SK-N-SH (cell line): ENCODE measurements around the gene WHAMM. TPM values are rescaled to one million over a fixed set of nuclear protein-coding genes. Genes with fewer than 3 reads are reported as not detected.
A peak's percentile ranks its signal among the peaks of the same experiment; 100 is the strongest.

ENCODE experiments used
- CTCF ChIA-PET: fragments of 300-600, 350-600 bp; formaldehyde crosslinking; extraction: SDS; loops from one replicate; lab custom pipeline; 2021; lab: Yijun Ruan, JAX
- POLR2A ChIA-PET: fragments of 350-600 bp; sonication (Branson Sonifier 250); formaldehyde crosslinking; extraction: SDS; loops from one replicate; lab custom pipeline; 2020; ENCODE audit warnings: antibody characterized with exemption, inconsistent platforms; lab: Yijun Ruan, JAX
- DNase-seq: peaks from one replicate; pipeline ENCODE4 v3.0.0; 2012
- H2AFZ ChIP-seq: fragments of 200-600 bp; sonication (generic); 2 replicates; pipeline ENCODE4 v1.8.1; 2016; ENCODE audit warnings: antibody characterized with exemption, mild to moderate bottlenecking, low read depth
- H3F3A ChIP-seq: fragments of 200-600 bp; sonication (generic); replicated peaks from 2 replicates; pipeline ENCODE3; 2016; ENCODE audit warnings: antibody characterized with exemption, mild to moderate bottlenecking; ENCODE audit not compliant: insufficient read depth
- H3K27ac ChIP-seq, 2 experiments: fragments of 200-500 bp in 1 of 2; fragments of 200-600 bp in 1 of 2; sonication (Bioruptor generic) in 1 of 2; sonication (generic), shearing (Covaris generic) in 1 of 2; 2 replicates each; pipeline versions ENCODE4 v1.5.1 to v1.6.1; 2014 to 2016; ENCODE audit warnings: low read depth in 2 of 2, inconsistent platforms in 1 of 2, low read length in 1 of 2, mild to moderate bottlenecking in 1 of 2, mixed read lengths in 1 of 2
- H3K27me3 ChIP-seq: fragments of 200-600 bp; sonication (generic), shearing (Covaris generic); 2 replicates; pipeline ENCODE4 v1.6.1; 2016; ENCODE audit warnings: mixed run types; ENCODE audit not compliant: insufficient read depth
- H3K36me3 ChIP-seq, 2 experiments: fragments of 200-500 bp in 1 of 2; fragments of 200-600 bp in 1 of 2; sonication (Bioruptor generic) in 1 of 2; sonication (generic) in 1 of 2; replicated peaks in 1 of 2; 2 replicates each; pipeline versions ENCODE3 to v1.5.1; 2014 to 2016; ENCODE audit warnings: low read length in 1 of 2, mild to moderate bottlenecking in 1 of 2; ENCODE audit not compliant: insufficient read depth in 2 of 2, control insufficient read depth in 1 of 2
- H3K4me1 ChIP-seq, 2 experiments: fragments of 200-500 bp in 1 of 2; fragments of 200-600 bp in 1 of 2; sonication (Bioruptor generic) in 1 of 2; sonication (generic), shearing (Covaris generic) in 1 of 2; 2 replicates each; pipeline versions ENCODE4 v1.5.1 to v1.6.1; 2014 to 2016; ENCODE audit warnings: low read depth in 1 of 2, low read length in 1 of 2, mixed run types in 1 of 2; ENCODE audit not compliant: insufficient read depth in 2 of 2, control insufficient read depth in 1 of 2
- H3K4me2 ChIP-seq: fragments of 200-600 bp; sonication (generic), shearing (Covaris generic); 2 replicates; pipeline ENCODE4 v1.6.1; 2017; ENCODE audit warnings: mixed run types
- H3K4me3 ChIP-seq, 2 experiments: fragments of 200-500 bp in 1 of 2; fragments of 200-600 bp in 1 of 2; sonication (Bioruptor generic) in 1 of 2; sonication (generic), shearing (Covaris generic) in 1 of 2; 2 replicates each; pipeline versions ENCODE4 v1.5.1 to v1.8.1; 2014 to 2016; ENCODE audit warnings: low read depth in 2 of 2, inconsistent platforms in 1 of 2, low read length in 1 of 2, mild to moderate bottlenecking in 1 of 2, mixed read lengths in 1 of 2, moderate library complexity in 1 of 2
- H3K79me2 ChIP-seq: fragments of 200-600 bp; sonication (generic); 2 replicates; pipeline ENCODE4 v1.8.1; 2017; ENCODE audit warnings: mild to moderate bottlenecking; ENCODE audit not compliant: insufficient read depth
- H3K9ac ChIP-seq: fragments of 200-600 bp; sonication (generic); 2 replicates; pipeline ENCODE4 v1.6.1; 2017; ENCODE audit warnings: mixed run types
- H3K9me2 ChIP-seq: fragments of 200-600 bp; sonication (generic); 2 replicates; pipeline ENCODE4 v1.6.1; 2017; ENCODE audit warnings: mixed run types
- H3K9me3 ChIP-seq: fragments of 200-600 bp; sonication (generic); 2 replicates; pipeline ENCODE4 v1.6.1; 2017; ENCODE audit warnings: mixed run types, mild to moderate bottlenecking, moderate library complexity
- H4K20me1 ChIP-seq: fragments of 200-600 bp; sonication (generic); 2 replicates; pipeline ENCODE4 v1.6.1; 2017; ENCODE audit warnings: mild to moderate bottlenecking, mixed run types; ENCODE audit not compliant: insufficient read depth
- CHD2 ChIP-seq: fragments of 150-350 bp; IDR thresholded peaks from 2 replicates; pipeline ENCODE4 v1.6.1; 2018; ENCODE audit warnings: low read length; ENCODE audit not compliant: partially characterized antibody
- FOXJ3 ChIP-seq: sonication (generic); formaldehyde crosslinking; IDR thresholded peaks from 2 replicates; pipeline ENCODE4 v1.5.1; 2020; ENCODE audit warnings: mild to moderate bottlenecking, missing genetic modification reagents
- JUND ChIP-seq: IDR thresholded peaks from 2 replicates; pipeline ENCODE4 v1.4.0; 2012
- NFIC ChIP-seq: IDR thresholded peaks from 2 replicates; pipeline ENCODE4 v1.4.0; 2012; ENCODE audit warnings: borderline replicate concordance
- POLR2AphosphoS5 ChIP-seq: IDR thresholded peaks from 2 replicates; pipeline ENCODE4 v1.6.1; 2012; ENCODE audit warnings: low read depth, low read length
- RCOR1 ChIP-seq: fragments of 150-350 bp; IDR thresholded peaks from 2 replicates; pipeline ENCODE4 v1.6.1; 2017; ENCODE audit warnings: antibody characterized with exemption, low read length
- RFX5 ChIP-seq: IDR thresholded peaks from 2 replicates; pipeline ENCODE4 v1.6.1; 2012; ENCODE audit warnings: mild to moderate bottlenecking, improper control_type of control experiment, low read length
- RXRA ChIP-seq: IDR thresholded peaks from 2 replicates; pipeline ENCODE4 v1.4.0; 2012; ENCODE audit warnings: low read depth, mild to moderate bottlenecking, borderline replicate concordance
- SIN3A ChIP-seq: IDR thresholded peaks from 2 replicates; pipeline ENCODE4 v1.6.1; 2012; ENCODE audit warnings: low read depth, mild to moderate bottlenecking, low read length, moderate library complexity, borderline replicate concordance
- TAF1 ChIP-seq: IDR thresholded peaks from 2 replicates; pipeline ENCODE4 v1.6.1; 2012; ENCODE audit warnings: low read depth, mild to moderate bottlenecking, low read length, moderate library complexity, borderline replicate concordance
- YY1 ChIP-seq: IDR thresholded peaks from 2 replicates; pipeline ENCODE4 v1.4.0; 2012; ENCODE audit warnings: low read depth, mild to moderate bottlenecking
- WGBS: methylation state at CpG from one replicate; pipeline ENCODE4 v1.1.6; 2017; ENCODE audit warnings: low lambda C conversion rate; 5-methylcytosine and 5-hydroxymethylcytosine counted together
- polyA plus RNA-seq, 3 experiments: library from polyadenylated mRNA; depleted of rRNA; stranded (reverse); fragments of >200 nt; gene quantifications; 2 replicates each; pipeline ENCODE4 v1.2.3, GENCODE V29; 2012
- TF ChIP-seq, protein P1 (sequence below): fragments of 150-350 bp; IDR thresholded peaks from 2 replicates; pipeline ENCODE4 v1.6.1; 2016; ENCODE audit warnings: mild to moderate bottlenecking, low read depth, low read length
- TF ChIP-seq, protein P2 (sequence below): IDR thresholded peaks from 2 replicates; pipeline ENCODE4; 2012
- TF ChIP-seq, protein P3 (sequence below): IDR thresholded peaks from 2 replicates; pipeline ENCODE4 v1.6.1; 2012; ENCODE audit warnings: mild to moderate bottlenecking, low read depth, low read length, moderate library complexity
- TF ChIP-seq, protein P4 (sequence below): IDR thresholded peaks from 2 replicates; pipeline ENCODE4 v1.4.0; 2012; ENCODE audit warnings: low read depth, borderline replicate concordance
- TF ChIP-seq, protein P5 (sequence below): IDR thresholded peaks from 2 replicates; pipeline ENCODE4 v1.4.0; 2012; ENCODE audit warnings: low read depth, borderline replicate concordance

WHAMM gene
- polyA plus RNA-seq, 1 of the 3 experiments (the other 2 are of a cell fraction): 2.3 TPM

DNA sequence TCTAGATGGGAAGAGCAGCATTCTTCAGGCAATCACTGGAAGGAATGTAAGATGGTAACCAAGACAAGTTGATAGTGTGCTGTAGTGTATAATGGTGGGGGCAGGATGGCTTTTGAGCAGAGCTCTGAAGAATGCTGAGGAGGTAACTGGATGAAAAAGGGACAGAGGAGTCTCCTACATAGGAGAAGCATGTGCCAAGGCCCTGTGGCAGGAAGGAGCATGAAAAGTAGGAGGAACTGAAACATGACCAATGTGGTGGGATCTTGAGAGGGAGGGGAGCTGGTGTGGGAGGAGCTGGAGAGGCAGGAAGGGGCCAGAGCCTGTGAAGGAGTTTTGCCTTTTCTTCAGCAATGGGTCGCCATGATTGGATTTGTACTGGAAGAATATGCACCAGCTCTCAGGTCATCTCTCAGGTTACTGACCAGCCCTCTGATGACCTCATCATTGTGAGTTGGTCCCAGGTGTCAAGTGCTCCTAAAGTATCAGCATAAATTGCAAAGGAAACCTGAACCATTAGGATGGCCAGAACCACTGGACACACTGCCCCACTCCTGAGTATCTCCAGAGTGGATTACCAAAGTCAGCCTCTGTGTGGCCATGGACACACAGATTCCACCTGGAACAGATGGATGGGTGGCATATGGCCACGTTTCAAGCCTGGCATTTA is 42.1 kb upstream of the WHAMM start:
- ChIA-PET CTCF (interaction anchor here (0.6 to 1.2 kb wide), 4 partner anchors 9 to 239 kb away, joined by 3 read pairs; no protein-coding TSS in a partner anchor), POLR2A (interaction anchor here (1.0 kb wide), 1 partner anchor 17 kb away, joined by 5 read pairs; no protein-coding TSS in a partner anchor)
- TF ChIP-seq, protein P1, sequence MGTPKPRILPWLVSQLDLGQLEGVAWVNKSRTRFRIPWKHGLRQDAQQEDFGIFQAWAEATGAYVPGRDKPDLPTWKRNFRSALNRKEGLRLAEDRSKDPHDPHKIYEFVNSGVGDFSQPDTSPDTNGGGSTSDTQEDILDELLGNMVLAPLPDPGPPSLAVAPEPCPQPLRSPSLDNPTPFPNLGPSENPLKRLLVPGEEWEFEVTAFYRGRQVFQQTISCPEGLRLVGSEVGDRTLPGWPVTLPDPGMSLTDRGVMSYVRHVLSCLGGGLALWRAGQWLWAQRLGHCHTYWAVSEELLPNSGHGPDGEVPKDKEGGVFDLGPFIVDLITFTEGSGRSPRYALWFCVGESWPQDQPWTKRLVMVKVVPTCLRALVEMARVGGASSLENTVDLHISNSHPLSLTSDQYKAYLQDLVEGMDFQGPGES: no peak
- no peak for TF ChIP-seq JUND
- TF ChIP-seq RCOR1: no peak
- no peak for TF ChIP-seq YY1
- no peak for TF ChIP-seq POLR2AphosphoS5
- no peak for TF ChIP-seq NFIC
- TF ChIP-seq, protein P2, sequence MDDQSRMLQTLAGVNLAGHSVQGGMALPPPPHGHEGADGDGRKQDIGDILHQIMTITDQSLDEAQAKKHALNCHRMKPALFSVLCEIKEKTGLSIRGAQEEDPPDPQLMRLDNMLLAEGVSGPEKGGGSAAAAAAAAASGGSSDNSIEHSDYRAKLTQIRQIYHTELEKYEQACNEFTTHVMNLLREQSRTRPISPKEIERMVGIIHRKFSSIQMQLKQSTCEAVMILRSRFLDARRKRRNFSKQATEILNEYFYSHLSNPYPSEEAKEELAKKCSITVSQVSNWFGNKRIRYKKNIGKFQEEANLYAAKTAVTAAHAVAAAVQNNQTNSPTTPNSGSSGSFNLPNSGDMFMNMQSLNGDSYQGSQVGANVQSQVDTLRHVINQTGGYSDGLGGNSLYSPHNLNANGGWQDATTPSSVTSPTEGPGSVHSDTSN: no peak
- TF ChIP-seq RFX5: no peak
- no peak for TF ChIP-seq TAF1
- TF ChIP-seq FOXJ3 (CRISPR knock-in tag): no peak
- TF ChIP-seq CHD2: no peak
- no peak overlapping the region for H3K4me2 ChIP-seq
- no peak overlapping the region for H3K9ac ChIP-seq
- 91% methylated on average over 1 of the region's 2 CpGs for WGBS
- H2AFZ ChIP-seq: no peak overlapping the region
- H3K4me1 ChIP-seq: no peaks in the 10 kb centered on the region
- H4K20me1 ChIP-seq: no peaks in the 10 kb centered on the region
- H3K4me3 ChIP-seq: no peak overlapping the region
- H3K79me2 ChIP-seq: no peaks in the 10 kb centered on the region
- H3K27me3 ChIP-seq: no peaks in the 10 kb centered on the region
- H3K27ac ChIP-seq: no peak overlapping the region
- H3K9me3 ChIP-seq: no peaks in the 10 kb centered on the region
- no peaks in the 10 kb centered on the region for H3F3A ChIP-seq
- H3K36me3 ChIP-seq: peaks cover 6 to 12% of the 10 kb centered on the region in 2 experiments
- H3K9me2 ChIP-seq: no peaks in the 10 kb centered on the region
- no peak for DNase-seq

DNA sequence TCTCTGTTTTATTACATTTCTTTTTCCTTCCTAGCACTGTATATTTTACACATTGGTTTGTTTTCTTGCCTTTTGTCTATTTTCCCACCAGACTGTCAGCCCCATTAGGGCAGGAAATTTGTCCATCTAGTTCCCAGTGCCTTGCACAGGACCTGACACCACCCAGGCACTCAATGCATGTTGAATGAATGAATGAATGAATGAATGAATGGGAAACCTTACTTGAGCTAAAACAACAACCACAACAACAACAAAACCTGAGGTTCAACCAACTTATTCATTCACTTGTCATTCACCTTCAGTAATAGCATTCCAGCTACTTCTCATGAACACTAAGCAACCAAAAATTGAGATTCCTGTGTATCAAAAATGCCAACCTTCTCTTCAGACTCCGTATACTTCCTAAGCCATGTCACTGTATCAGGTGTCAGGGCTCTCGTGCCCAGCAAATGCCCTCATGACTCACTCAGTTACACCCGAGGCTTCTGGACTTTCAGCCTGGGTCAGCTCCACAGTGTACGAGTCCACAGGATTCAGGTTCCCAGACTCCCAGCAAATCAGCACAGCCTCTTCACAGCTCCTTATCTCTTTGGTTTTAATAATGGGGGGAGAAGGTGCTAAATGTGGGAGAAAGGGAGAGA is 40.9 kb upstream of the WHAMM start:
- POLR2A ChIA-PET: no interaction called here
- no peak overlapping the region for H3K4me3 ChIP-seq
- TF ChIP-seq, protein P3, sequence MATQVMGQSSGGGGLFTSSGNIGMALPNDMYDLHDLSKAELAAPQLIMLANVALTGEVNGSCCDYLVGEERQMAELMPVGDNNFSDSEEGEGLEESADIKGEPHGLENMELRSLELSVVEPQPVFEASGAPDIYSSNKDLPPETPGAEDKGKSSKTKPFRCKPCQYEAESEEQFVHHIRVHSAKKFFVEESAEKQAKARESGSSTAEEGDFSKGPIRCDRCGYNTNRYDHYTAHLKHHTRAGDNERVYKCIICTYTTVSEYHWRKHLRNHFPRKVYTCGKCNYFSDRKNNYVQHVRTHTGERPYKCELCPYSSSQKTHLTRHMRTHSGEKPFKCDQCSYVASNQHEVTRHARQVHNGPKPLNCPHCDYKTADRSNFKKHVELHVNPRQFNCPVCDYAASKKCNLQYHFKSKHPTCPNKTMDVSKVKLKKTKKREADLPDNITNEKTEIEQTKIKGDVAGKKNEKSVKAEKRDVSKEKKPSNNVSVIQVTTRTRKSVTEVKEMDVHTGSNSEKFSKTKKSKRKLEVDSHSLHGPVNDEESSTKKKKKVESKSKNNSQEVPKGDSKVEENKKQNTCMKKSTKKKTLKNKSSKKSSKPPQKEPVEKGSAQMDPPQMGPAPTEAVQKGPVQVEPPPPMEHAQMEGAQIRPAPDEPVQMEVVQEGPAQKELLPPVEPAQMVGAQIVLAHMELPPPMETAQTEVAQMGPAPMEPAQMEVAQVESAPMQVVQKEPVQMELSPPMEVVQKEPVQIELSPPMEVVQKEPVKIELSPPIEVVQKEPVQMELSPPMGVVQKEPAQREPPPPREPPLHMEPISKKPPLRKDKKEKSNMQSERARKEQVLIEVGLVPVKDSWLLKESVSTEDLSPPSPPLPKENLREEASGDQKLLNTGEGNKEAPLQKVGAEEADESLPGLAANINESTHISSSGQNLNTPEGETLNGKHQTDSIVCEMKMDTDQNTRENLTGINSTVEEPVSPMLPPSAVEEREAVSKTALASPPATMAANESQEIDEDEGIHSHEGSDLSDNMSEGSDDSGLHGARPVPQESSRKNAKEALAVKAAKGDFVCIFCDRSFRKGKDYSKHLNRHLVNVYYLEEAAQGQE: no peak
- TF ChIP-seq RXRA (peak; percentile 25; the same call in 1 of the 2 replicates), SIN3A (no peak)
- TF ChIP-seq, protein P4, sequence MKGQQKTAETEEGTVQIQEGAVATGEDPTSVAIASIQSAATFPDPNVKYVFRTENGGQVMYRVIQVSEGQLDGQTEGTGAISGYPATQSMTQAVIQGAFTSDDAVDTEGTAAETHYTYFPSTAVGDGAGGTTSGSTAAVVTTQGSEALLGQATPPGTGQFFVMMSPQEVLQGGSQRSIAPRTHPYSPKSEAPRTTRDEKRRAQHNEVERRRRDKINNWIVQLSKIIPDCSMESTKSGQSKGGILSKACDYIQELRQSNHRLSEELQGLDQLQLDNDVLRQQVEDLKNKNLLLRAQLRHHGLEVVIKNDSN: no peak
- TF ChIP-seq, protein P5, sequence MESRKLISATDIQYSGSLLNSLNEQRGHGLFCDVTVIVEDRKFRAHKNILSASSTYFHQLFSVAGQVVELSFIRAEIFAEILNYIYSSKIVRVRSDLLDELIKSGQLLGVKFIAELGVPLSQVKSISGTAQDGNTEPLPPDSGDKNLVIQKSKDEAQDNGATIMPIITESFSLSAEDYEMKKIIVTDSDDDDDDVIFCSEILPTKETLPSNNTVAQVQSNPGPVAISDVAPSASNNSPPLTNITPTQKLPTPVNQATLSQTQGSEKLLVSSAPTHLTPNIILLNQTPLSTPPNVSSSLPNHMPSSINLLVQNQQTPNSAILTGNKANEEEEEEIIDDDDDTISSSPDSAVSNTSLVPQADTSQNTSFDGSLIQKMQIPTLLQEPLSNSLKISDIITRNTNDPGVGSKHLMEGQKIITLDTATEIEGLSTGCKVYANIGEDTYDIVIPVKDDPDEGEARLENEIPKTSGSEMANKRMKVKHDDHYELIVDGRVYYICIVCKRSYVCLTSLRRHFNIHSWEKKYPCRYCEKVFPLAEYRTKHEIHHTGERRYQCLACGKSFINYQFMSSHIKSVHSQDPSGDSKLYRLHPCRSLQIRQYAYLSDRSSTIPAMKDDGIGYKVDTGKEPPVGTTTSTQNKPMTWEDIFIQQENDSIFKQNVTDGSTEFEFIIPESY: no peak

More for the DNA sequence above, 40.9 kb upstream of the WHAMM start:
- Histone ChIP-seq H3K79me2 (no peaks in the 10 kb centered on the region), H3K36me3 (peaks cover 0 to 3% of the 10 kb centered on the region in 2 experiments), H2AFZ (no peak overlapping the region), H4K20me1 (no peaks in the 10 kb centered on the region), H3K4me2 (no peak overlapping the region), H3K27ac (no peak overlapping the region), H3K9ac (no peak overlapping the region), H3K9me2 (no peaks in the 10 kb centered on the region), H3F3A (no peaks in the 10 kb centered on the region), H3K27me3 (no peaks in the 10 kb centered on the region), H3K9me3 (no peaks in the 10 kb centered on the region), H3K4me1 (no peaks in the 10 kb centered on the region)
- DNase-seq: no peak
- WGBS: 35% methylated on average over 3 of the region's 4 CpGs
- CTCF ChIA-PET: interaction anchor here (0.9 to 1.3 kb wide), 3 partner anchors 10 to 243 kb away, joined by 3 read pairs; partner anchors contain the start of gene C15orf40
